K562 (cell line): ENCODE measurements around the gene BNC1. TPM values are rescaled to one million over a fixed set of nuclear protein-coding genes. Genes with fewer than 3 reads are reported as not detected.
A peak's percentile ranks its signal among the peaks of the same experiment; 100 is the strongest.

Experiments used
- CHD1 ChIP-seq: fragments of 200-600 bp; sonication (generic); IDR thresholded peaks from one replicate; pipeline ENCODE4 v1.6.1; 2012; ENCODE audit warnings: mild to moderate bottlenecking, moderate library complexity, low read length, inconsistent platforms
- CTCFL ChIP-seq: IDR thresholded peaks from 2 replicates; pipeline ENCODE4 v1.6.1; 2011; ENCODE audit warnings: borderline replicate concordance, low read depth, mild to moderate bottlenecking, moderate library complexity, low read length; ENCODE audit not compliant: insufficient read depth, poor library complexity, severe bottlenecking
- FOSL1 ChIP-seq: fragments of 200-800 bp; sonication (Bioruptor generic); conservative IDR thresholded peaks from 2 replicates; pipeline ENCODE4 v1.6.1; 2016; ENCODE audit warnings: missing genetic modification characterization, missing compliant biosample characterization
- GTF3C2 ChIP-seq: IDR thresholded peaks from 3 replicates; pipeline ENCODE4 v1.6.1; 2011; ENCODE audit warnings: borderline replicate concordance, mild to moderate bottlenecking, moderate library complexity; ENCODE audit not compliant: insufficient read length; ENCODE audit errors: extremely low read depth
- JUND ChIP-seq, 2 experiments: IDR thresholded peaks; 2 replicates in 1 of 2; 3 replicates in 1 of 2; pipeline ENCODE4 v1.6.1; 2011; ENCODE audit warnings: borderline replicate concordance in 2 of 2, low read depth in 2 of 2, low read length in 2 of 2, improper control_type of control experiment in 1 of 2, missing biosample characterization in 1 of 2, missing genetic modification characterization in 1 of 2, missing genetic modification reagents in 1 of 2
- NBN ChIP-seq: fragments of 450-650 bp; IDR thresholded peaks from 2 replicates; pipeline ENCODE4 v1.6.1; 2016; ENCODE audit warnings: low read depth, mild to moderate bottlenecking
- NCOA1 ChIP-seq: fragments of 450-650 bp; IDR thresholded peaks from 2 replicates; pipeline ENCODE4 v1.6.1; 2016; ENCODE audit warnings: low read depth
- NR2F6 ChIP-seq: fragments of 450-650 bp; formaldehyde crosslinking; IDR thresholded peaks from 2 replicates; pipeline ENCODE4 v1.4.0; 2020; ENCODE audit warnings: mild to moderate bottlenecking
- PHF21A ChIP-seq: fragments of 450-650 bp; IDR thresholded peaks from 2 replicates; pipeline ENCODE4 v1.6.1; 2017; ENCODE audit warnings: low read depth, borderline replicate concordance
- PHF8 ChIP-seq: fragments of 200-600 bp; sonication (generic); IDR thresholded peaks from 2 replicates; pipeline ENCODE4 v1.6.1; 2012; ENCODE audit warnings: mixed run types, mild to moderate bottlenecking, inconsistent platforms, low read length, moderate library complexity, borderline replicate concordance
- POLR2G ChIP-seq: fragments of 200-400 bp; formaldehyde crosslinking; IDR thresholded peaks from 2 replicates; pipeline ENCODE4 v1.6.1; 2017; ENCODE audit warnings: low read depth, mild to moderate bottlenecking, antibody characterized with exemption, low read length, moderate library complexity
- SMAD3 ChIP-seq: fragments of 450-650 bp; formaldehyde crosslinking; conservative IDR thresholded peaks from 2 replicates; pipeline ENCODE4 v1.4.0; 2020; ENCODE audit warnings: mild to moderate bottlenecking
- TFAP4 ChIP-seq: sonication (generic); formaldehyde crosslinking; IDR thresholded peaks from 2 replicates; pipeline ENCODE4 v1.8.0; 2022; ENCODE audit warnings: missing genetic modification reagents, mild to moderate bottlenecking, moderate library complexity, borderline replicate concordance
- THRAP3 ChIP-seq: fragments of 450-650 bp; IDR thresholded peaks from 2 replicates; pipeline ENCODE4 v1.6.1; 2016; ENCODE audit warnings: mild to moderate bottlenecking, inconsistent platforms, borderline replicate concordance
- ZNF124 ChIP-seq: sonication (generic); formaldehyde crosslinking; IDR thresholded peaks from 2 replicates; pipeline ENCODE4 v1.8.1; 2022; ENCODE audit warnings: missing genetic modification reagents
- ZNF212 ChIP-seq: fragments of 450-650 bp; formaldehyde crosslinking; IDR thresholded peaks from 2 replicates; pipeline ENCODE4 v1.4.0; 2020; ENCODE audit warnings: mild to moderate bottlenecking
- ZNF592 ChIP-seq: fragments of 450-650 bp; IDR thresholded peaks from 2 replicates; pipeline ENCODE4 v1.6.1; 2017; ENCODE audit warnings: antibody characterized with exemption, mild to moderate bottlenecking
- polyA plus RNA-seq, 8 experiments: library from polyadenylated mRNA; depleted of rRNA in 4 of 8; stranded (reverse) in 5 of 8; unstranded in 3 of 8; fragments of >200 nt; fragmentation: Nextera tagmentation in 2 of 8; fragmentation: Illumina TruSeq in 1 of 8; extraction: Ambion mirVana in 2 of 8; extraction: Trizol in 1 of 8; gene quantifications; 2 replicates each; pipeline versions ENCODE4 v1.2.1 to v1.2.3, GENCODE V29; 2011 to 2014; ENCODE audit warnings: inconsistent platforms in 1 of 8, missing spikeins in 1 of 8
- total RNA-seq, 7 experiments: library from RNA; depleted of rRNA in 6 of 7; stranded (reverse); fragments of >200 nt in 6 of 7; fragmentation: Illumina TruSeq in 2 of 7; extraction: Trizol in 2 of 7; gene quantifications; 2 replicates each; pipeline versions ENCODE4 v1.2.1 to v1.2.3, GENCODE V29; 2011 to 2021; ENCODE audit warnings: low replicate concordance in 1 of 7

Gene BNC1
- total and polyA plus RNA-seq, 9 of the 15 experiments (the other 6 are each of a cell fraction or from before 2014, with no cell fraction given), result not detected

- no peak for TF ChIP-seq NBN
- TF ChIP-seq CTCFL, result no peak
- TF ChIP-seq FOSL1 (tag), result no peak
- no peak for TF ChIP-seq PHF21A
- peak; percentile 37; the same call in 1 of the 2 replicates for TF ChIP-seq TFAP4
- no peak for TF ChIP-seq NCOA1
- no peak for TF ChIP-seq SMAD3
- no peak for TF ChIP-seq GTF3C2
- no peak for TF ChIP-seq JUND (IDR thresholded peaks at IDR 0.05; ENCODE audit: borderline replicate concordance, low read depth, low read length)
- TF ChIP-seq JUND (tag; IDR thresholded peaks at IDR 0.05; ENCODE audit: borderline replicate concordance, low read depth, low read length), result no peak
- TF ChIP-seq PHF8, result peak; percentile 51; the same call in 1 of the 2 replicates
- no peak for TF ChIP-seq ZNF124 (CRISPR knock-in tag)
- no peak for TF ChIP-seq NR2F6
- no peak for TF ChIP-seq THRAP3
- TF ChIP-seq ZNF592, result no peak
- no peak for TF ChIP-seq ZNF212 (CRISPR knock-in tag)
- no peak for TF ChIP-seq CHD1
- TF ChIP-seq POLR2G, result peak; percentile 79
Measured at GRCh38 chr15:83207660-83208366, 76.7 kb downstream of the BNC1 start, which contains the start of gene HDGFL3 (continued).
